ENCODE data around the gene EFCAB10. TPM values are rescaled to one million over a fixed set of nuclear protein-coding genes. Genes with fewer than 3 reads are reported as not detected.

EFCAB10 gene
- total and polyA plus RNA-seq, 2 of the 13 experiments (the other 11 are each of a cell fraction or from before 2014, with no cell fraction given), result 0.40 TPM; not detected in 1

DNA sequence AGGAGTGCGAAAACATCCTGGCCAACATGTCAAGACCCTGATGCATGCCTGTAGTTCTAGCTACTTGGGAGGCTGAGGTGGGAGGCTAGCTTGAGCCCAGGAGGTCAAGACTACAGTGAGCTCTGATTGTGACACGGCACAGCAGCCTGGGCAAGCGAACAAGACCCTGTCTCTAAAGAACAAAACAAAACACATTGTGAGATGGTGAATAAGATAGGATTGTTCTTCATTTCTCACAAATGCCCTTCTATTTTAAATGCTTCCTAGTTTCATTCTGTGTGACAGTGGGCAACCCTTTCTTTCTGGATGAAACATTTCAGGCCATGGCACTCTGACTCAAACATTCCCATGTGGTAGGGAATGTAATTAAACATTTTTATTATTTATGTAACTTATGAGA is 13.5 kb downstream of the EFCAB10 start:
- no peaks in the 10 kb centered on the region for H3K27me3 ChIP-seq (ENCODE audit: control insufficient read depth in 1 of 2, insufficient read depth in 2 of 2, low read length in 2 of 2)
- CTCF ChIA-PET (ENCODE audit: low intra/inter-chr PET ratio, low total read pairs), result no interaction called here
- H3K9ac ChIP-seq (ENCODE audit: insufficient read depth, low read depth, low read length), result no peak overlapping the region
- H3K4me2 ChIP-seq (ENCODE audit: low read depth, low read length), result no peak overlapping the region
- intact Hi-C loops (cut with micrococcal nuclease; ENCODE audit: unreplicated experiment) (no loop called here), in situ Hi-C loops (cut with HindIII; ENCODE audit: extremely low pct_ligation_motif_present, low pct_unique_long_range_greater_than_20kb) (no loop called here)
- DNase-seq (ENCODE audit: low spot score) (no peak), ATAC-seq (no peak), FAIRE-seq (no peak)
- no peaks in the 10 kb centered on the region for H3K4me1 ChIP-seq (ENCODE audit: insufficient read depth, low read length)
- no peaks in the 10 kb centered on the region for H3K9me3 ChIP-seq (ENCODE audit: low read length)
- no peaks in the 10 kb centered on the region for H4K20me1 ChIP-seq (ENCODE audit: insufficient read depth, low read length)
- H3K79me2 ChIP-seq (ENCODE audit: insufficient read depth, low read length), result no peaks in the 10 kb centered on the region
- no peak overlapping the region for H3K4me3 ChIP-seq (replicated peaks in 1 of 3; ENCODE audit: insufficient read depth in 1 of 3, low read depth in 2 of 3, low read length in 3 of 3)
- no peak overlapping the region for H3K27ac ChIP-seq (ENCODE audit: extremely low read length, insufficient read depth, low read length)
- H2AFZ ChIP-seq (ENCODE audit: low read length), result no peak overlapping the region
- 100% methylated on average over 3 of the region's 3 CpGs for WGBS (ENCODE audit: low lambda C conversion rate)
- POLR2A ChIA-PET, result no interaction called here
- peaks cover 4 to 35% of the 10 kb centered on the region in 2 experiments for H3K36me3 ChIP-seq (replicated peaks in 1 of 2; ENCODE audit: control insufficient read depth in 1 of 2, insufficient read depth in 2 of 2, low read length in 2 of 2)
- no TSS peak for BruUV-seq (replicated peaks)
- TF ChIP-seq, protein P1, sequence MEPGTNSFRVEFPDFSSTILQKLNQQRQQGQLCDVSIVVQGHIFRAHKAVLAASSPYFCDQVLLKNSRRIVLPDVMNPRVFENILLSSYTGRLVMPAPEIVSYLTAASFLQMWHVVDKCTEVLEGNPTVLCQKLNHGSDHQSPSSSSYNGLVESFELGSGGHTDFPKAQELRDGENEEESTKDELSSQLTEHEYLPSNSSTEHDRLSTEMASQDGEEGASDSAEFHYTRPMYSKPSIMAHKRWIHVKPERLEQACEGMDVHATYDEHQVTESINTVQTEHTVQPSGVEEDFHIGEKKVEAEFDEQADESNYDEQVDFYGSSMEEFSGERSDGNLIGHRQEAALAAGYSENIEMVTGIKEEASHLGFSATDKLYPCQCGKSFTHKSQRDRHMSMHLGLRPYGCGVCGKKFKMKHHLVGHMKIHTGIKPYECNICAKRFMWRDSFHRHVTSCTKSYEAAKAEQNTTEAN (CRISPR knock-in tag; conservative IDR thresholded peaks at IDR 0.05), result no peak
- no peak for TF ChIP-seq ZNF256 (CRISPR knock-in tag; conservative IDR thresholded peaks at IDR 0.05)
- TF ChIP-seq, protein P2, sequence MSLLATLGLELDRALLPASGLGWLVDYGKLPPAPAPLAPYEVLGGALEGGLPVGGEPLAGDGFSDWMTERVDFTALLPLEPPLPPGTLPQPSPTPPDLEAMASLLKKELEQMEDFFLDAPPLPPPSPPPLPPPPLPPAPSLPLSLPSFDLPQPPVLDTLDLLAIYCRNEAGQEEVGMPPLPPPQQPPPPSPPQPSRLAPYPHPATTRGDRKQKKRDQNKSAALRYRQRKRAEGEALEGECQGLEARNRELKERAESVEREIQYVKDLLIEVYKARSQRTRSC (CRISPR knock-in tag; IDR thresholded peaks at IDR 0.05; ENCODE audit: low read depth), result no peak
- TF ChIP-seq EHMT2 (IDR thresholded peaks at IDR 0.05; ENCODE audit: borderline replicate concordance, low read depth, low read length), result no peak
- TF ChIP-seq ZNF234 (CRISPR knock-in tag; conservative IDR thresholded peaks at IDR 0.05), result no peak
- TF ChIP-seq ZNF652 (CRISPR knock-in tag; IDR thresholded peaks at IDR 0.05; ENCODE audit: borderline replicate concordance, low read depth), result no peak
- TF ChIP-seq, protein P3, sequence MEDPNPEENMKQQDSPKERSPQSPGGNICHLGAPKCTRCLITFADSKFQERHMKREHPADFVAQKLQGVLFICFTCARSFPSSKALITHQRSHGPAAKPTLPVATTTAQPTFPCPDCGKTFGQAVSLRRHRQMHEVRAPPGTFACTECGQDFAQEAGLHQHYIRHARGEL (CRISPR knock-in tag; IDR thresholded peaks at IDR 0.05), result no peak
- TF ChIP-seq ZNF552 (CRISPR knock-in tag; IDR thresholded peaks at IDR 0.05; ENCODE audit: borderline replicate concordance), result no peak
- no peak for TF ChIP-seq SMARCE1 (IDR thresholded peaks at IDR 0.05; ENCODE audit: borderline replicate concordance)
- TF ChIP-seq, protein P4, sequence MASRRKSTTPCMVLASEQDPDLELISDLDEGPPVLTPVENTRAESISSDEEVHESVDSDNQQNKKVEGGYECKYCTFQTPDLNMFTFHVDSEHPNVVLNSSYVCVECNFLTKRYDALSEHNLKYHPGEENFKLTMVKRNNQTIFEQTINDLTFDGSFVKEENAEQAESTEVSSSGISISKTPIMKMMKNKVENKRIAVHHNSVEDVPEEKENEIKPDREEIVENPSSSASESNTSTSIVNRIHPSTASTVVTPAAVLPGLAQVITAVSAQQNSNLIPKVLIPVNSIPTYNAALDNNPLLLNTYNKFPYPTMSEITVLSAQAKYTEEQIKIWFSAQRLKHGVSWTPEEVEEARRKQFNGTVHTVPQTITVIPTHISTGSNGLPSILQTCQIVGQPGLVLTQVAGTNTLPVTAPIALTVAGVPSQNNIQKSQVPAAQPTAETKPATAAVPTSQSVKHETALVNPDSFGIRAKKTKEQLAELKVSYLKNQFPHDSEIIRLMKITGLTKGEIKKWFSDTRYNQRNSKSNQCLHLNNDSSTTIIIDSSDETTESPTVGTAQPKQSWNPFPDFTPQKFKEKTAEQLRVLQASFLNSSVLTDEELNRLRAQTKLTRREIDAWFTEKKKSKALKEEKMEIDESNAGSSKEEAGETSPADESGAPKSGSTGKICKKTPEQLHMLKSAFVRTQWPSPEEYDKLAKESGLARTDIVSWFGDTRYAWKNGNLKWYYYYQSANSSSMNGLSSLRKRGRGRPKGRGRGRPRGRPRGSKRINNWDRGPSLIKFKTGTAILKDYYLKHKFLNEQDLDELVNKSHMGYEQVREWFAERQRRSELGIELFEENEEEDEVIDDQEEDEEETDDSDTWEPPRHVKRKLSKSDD (CRISPR knock-in tag; IDR thresholded peaks at IDR 0.05; ENCODE audit: low read depth), result no peak
- TF ChIP-seq, protein P5, sequence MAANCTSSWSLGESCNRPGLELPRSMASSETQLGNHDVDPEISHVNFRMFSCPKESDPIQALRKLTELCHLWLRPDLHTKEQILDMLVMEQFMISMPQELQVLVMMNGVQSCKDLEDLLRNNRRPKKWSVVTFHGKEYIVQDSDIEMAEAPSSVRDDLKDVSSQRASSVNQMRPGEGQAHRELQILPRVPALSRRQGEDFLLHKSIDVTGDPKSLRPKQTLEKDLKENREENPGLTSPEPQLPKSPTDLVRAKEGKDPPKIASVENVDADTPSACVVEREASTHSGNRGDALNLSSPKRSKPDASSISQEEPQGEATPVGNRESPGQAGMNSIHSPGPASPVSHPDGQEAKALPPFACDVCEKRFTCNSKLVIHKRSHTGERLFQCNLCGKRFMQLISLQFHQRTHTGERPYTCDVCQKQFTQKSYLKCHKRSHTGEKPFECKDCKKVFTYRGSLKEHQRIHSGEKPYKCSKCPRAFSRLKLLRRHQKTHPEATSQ (CRISPR knock-in tag; IDR thresholded peaks at IDR 0.05; ENCODE audit: borderline replicate concordance), result no peak
- no peak for TF ChIP-seq PRMT3 (CRISPR knock-in tag; IDR thresholded peaks at IDR 0.05; ENCODE audit: borderline replicate concordance, low read depth)
- no peak for TF ChIP-seq HMG20A (CRISPR knock-in tag; IDR thresholded peaks at IDR 0.05; ENCODE audit: borderline replicate concordance)
- TF ChIP-seq, protein P6, sequence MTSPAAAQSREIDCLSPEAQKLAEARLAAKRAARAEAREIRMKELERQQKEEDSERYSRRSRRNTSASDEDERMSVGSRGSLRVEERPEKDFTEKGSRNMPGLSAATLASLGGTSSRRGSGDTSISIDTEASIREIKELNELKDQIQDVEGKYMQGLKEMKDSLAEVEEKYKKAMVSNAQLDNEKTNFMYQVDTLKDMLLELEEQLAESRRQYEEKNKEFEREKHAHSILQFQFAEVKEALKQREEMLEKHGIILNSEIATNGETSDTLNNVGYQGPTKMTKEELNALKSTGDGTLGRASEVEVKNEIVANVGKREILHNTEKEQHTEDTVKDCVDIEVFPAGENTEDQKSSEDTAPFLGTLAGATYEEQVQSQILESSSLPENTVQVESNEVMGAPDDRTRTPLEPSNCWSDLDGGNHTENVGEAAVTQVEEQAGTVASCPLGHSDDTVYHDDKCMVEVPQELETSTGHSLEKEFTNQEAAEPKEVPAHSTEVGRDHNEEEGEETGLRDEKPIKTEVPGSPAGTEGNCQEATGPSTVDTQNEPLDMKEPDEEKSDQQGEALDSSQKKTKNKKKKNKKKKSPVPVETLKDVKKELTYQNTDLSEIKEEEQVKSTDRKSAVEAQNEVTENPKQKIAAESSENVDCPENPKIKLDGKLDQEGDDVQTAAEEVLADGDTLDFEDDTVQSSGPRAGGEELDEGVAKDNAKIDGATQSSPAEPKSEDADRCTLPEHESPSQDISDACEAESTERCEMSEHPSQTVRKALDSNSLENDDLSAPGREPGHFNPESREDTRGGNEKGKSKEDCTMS (CRISPR knock-in tag; conservative IDR thresholded peaks at IDR 0.05), result no peak
